GM23338 (cell line): Measurements from ENCODE around the gene LRRC63. TPM values are rescaled to one million over a fixed set of nuclear protein-coding genes. Genes with fewer than 3 reads are reported as not detected.

Experiments used
- CREB1 ChIP-seq: fragments of 250-450 bp; sonication (Bioruptor Pico); IDR thresholded peaks from 2 replicates; pipeline ENCODE4 v1.5.0; 2020; ENCODE audit warnings: low read depth, mild to moderate bottlenecking, moderate library complexity
- EZH2phosphoT487 ChIP-seq: fragments of 200-600 bp; sonication (generic); IDR thresholded peaks from one replicate; pipeline ENCODE4 v1.8.1; 2018; ENCODE audit warnings: antibody characterized with exemption; ENCODE audit not compliant: unreplicated experiment
- JUNB ChIP-seq: IDR thresholded peaks from one replicate; pipeline ENCODE4 v1.6.1; 2016; ENCODE audit warnings: antibody characterized with exemption; ENCODE audit not compliant: unreplicated experiment
- NANOG ChIP-seq: IDR thresholded peaks from 2 replicates; pipeline ENCODE4 v1.6.1; 2016; ENCODE audit warnings: antibody characterized with exemption, borderline replicate concordance
- POLR2AphosphoS5 ChIP-seq: IDR thresholded peaks from 2 replicates; pipeline ENCODE4 v1.6.1; 2016; ENCODE audit warnings: antibody characterized with exemption, low read depth
- STAT1 ChIP-seq: IDR thresholded peaks from one replicate; pipeline ENCODE4 v1.6.1; 2016; ENCODE audit warnings: antibody characterized with exemption; ENCODE audit not compliant: unreplicated experiment
- ZNF114 ChIP-seq: fragments of 250-450 bp; sonication (Bioruptor Pico); IDR thresholded peaks from 2 replicates; pipeline ENCODE4 v1.5.0; 2020; ENCODE audit warnings: mild to moderate bottlenecking, moderate library complexity
- ZNF331 ChIP-seq: fragments of 250-450 bp; sonication (Bioruptor Pico); IDR thresholded peaks from 2 replicates; pipeline ENCODE4 v1.5.0; 2020; ENCODE audit warnings: low read depth, mild to moderate bottlenecking, moderate library complexity
- polyA plus RNA-seq: library from polyadenylated mRNA; unstranded; fragments of >200 nt; fragmentation: Nextera tagmentation; extraction: Ambion mirVana; gene quantifications from 2 replicates; pipeline ENCODE4 v1.2.1, GENCODE V29; 2016
- total RNA-seq: library from RNA; depleted of rRNA; stranded (reverse); fragments of >200 nt; shearing (Covaris generic); gene quantifications from 2 replicates; pipeline ENCODE4 v1.2.3, GENCODE V29; 2014
- TF ChIP-seq, protein P1 (sequence below): fragments of 250-450 bp; sonication (Bioruptor Pico); IDR thresholded peaks from 2 replicates; pipeline ENCODE4 v1.5.0; 2020; ENCODE audit warnings: mild to moderate bottlenecking, moderate library complexity
- TF ChIP-seq, protein P2 (sequence below): IDR thresholded peaks from 2 replicates; pipeline ENCODE4 v1.6.1; 2016; ENCODE audit warnings: antibody characterized with exemption
- TF ChIP-seq, protein P3 (sequence below): IDR thresholded peaks from one replicate; pipeline ENCODE4 v1.6.1; 2018; ENCODE audit warnings: antibody characterized with exemption; ENCODE audit not compliant: unreplicated experiment

LRRC63 gene
- total and polyA plus RNA-seq, 2 experiments from 2014 or later = not detected

DNA sequence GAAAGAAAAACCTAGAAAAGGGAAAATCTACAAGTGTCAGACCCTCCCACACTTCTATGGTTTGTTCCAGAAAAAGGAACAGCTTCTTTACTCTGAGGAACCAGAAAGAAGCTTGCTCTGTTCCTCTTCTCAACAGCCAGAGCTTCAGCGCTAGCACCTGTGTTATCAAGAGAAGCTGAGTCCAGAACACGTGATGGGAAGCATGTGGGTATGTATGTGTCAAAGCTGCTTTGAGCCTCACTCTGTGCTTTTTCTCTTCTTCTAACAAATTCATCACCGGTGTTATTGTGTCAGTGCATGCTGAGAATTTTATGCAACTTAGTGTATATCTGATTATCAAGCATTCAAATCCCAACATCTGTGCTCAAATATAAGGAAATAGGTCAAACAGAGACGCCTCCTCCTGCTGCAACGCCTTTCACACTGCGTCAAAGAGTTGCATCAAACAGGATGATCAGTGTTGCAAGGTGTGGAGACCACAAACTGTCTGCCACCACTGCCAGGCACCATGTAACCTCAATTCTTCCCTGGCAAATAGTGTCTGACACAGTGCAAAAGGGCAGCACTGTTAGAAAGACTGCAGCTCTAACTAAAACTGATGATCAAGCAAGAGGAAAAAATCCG is 83.9 kb downstream of the LRRC63 start (continued):
- TF ChIP-seq, protein P1, sequence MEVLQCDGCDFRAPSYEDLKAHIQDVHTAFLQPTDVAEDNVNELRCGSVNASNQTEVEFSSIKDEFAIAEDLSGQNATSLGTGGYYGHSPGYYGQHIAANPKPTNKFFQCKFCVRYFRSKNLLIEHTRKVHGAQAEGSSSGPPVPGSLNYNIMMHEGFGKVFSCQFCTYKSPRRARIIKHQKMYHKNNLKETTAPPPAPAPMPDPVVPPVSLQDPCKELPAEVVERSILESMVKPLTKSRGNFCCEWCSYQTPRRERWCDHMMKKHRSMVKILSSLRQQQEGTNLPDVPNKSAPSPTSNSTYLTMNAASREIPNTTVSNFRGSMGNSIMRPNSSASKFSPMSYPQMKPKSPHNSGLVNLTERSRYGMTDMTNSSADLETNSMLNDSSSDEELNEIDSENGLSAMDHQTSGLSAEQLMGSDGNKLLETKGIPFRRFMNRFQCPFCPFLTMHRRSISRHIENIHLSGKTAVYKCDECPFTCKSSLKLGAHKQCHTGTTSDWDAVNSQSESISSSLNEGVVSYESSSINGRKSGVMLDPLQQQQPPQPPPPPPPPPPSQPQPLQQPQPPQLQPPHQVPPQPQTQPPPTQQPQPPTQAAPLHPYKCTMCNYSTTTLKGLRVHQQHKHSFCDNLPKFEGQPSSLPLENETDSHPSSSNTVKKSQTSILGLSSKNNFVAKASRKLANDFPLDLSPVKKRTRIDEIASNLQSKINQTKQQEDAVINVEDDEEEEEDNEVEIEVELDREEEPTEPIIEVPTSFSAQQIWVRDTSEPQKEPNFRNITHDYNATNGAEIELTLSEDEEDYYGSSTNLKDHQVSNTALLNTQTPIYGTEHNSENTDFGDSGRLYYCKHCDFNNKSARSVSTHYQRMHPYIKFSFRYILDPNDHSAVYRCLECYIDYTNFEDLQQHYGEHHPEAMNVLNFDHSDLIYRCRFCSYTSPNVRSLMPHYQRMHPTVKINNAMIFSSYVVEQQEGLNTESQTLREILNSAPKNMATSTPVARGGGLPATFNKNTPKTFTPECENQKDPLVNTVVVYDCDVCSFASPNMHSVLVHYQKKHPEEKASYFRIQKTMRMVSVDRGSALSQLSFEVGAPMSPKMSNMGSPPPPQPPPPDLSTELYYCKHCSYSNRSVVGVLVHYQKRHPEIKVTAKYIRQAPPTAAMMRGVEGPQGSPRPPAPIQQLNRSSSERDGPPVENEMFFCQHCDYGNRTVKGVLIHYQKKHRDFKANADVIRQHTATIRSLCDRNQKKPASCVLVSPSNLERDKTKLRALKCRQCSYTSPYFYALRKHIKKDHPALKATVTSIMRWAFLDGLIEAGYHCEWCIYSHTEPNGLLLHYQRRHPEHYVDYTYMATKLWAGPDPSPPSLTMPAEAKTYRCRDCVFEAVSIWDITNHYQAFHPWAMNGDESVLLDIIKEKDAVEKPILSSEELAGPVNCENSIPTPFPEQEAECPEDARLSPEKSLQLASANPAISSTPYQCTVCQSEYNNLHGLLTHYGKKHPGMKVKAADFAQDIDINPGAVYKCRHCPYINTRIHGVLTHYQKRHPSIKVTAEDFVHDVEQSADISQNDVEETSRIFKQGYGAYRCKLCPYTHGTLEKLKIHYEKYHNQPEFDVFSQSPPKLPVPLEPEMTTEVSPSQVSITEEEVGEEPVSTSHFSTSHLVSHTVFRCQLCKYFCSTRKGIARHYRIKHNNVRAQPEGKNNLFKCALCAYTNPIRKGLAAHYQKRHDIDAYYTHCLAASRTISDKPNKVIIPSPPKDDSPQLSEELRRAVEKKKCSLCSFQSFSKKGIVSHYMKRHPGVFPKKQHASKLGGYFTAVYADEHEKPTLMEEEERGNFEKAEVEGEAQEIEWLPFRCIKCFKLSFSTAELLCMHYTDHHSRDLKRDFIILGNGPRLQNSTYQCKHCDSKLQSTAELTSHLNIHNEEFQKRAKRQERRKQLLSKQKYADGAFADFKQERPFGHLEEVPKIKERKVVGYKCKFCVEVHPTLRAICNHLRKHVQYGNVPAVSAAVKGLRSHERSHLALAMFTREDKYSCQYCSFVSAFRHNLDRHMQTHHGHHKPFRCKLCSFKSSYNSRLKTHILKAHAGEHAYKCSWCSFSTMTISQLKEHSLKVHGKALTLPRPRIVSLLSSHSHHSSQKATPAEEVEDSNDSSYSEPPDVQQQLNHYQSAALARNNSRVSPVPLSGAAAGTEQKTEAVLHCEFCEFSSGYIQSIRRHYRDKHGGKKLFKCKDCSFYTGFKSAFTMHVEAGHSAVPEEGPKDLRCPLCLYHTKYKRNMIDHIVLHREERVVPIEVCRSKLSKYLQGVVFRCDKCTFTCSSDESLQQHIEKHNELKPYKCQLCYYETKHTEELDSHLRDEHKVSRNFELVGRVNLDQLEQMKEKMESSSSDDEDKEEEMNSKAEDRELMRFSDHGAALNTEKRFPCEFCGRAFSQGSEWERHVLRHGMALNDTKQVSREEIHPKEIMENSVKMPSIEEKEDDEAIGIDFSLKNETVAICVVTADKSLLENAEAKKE (CRISPR knock-in tag) = no peak
- TF ChIP-seq ZNF331 (no peak), CREB1 (CRISPR knock-in tag) (no peak), POLR2AphosphoS5 (no peak), ZNF114 (CRISPR knock-in tag) (no peak), EZH2phosphoT487 (no peak), JUNB (no peak), STAT1 (no peak), NANOG (no peak)
- TF ChIP-seq, protein P2, sequence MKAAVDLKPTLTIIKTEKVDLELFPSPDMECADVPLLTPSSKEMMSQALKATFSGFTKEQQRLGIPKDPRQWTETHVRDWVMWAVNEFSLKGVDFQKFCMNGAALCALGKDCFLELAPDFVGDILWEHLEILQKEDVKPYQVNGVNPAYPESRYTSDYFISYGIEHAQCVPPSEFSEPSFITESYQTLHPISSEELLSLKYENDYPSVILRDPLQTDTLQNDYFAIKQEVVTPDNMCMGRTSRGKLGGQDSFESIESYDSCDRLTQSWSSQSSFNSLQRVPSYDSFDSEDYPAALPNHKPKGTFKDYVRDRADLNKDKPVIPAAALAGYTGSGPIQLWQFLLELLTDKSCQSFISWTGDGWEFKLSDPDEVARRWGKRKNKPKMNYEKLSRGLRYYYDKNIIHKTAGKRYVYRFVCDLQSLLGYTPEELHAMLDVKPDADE = no peak
- TF ChIP-seq, protein P3, sequence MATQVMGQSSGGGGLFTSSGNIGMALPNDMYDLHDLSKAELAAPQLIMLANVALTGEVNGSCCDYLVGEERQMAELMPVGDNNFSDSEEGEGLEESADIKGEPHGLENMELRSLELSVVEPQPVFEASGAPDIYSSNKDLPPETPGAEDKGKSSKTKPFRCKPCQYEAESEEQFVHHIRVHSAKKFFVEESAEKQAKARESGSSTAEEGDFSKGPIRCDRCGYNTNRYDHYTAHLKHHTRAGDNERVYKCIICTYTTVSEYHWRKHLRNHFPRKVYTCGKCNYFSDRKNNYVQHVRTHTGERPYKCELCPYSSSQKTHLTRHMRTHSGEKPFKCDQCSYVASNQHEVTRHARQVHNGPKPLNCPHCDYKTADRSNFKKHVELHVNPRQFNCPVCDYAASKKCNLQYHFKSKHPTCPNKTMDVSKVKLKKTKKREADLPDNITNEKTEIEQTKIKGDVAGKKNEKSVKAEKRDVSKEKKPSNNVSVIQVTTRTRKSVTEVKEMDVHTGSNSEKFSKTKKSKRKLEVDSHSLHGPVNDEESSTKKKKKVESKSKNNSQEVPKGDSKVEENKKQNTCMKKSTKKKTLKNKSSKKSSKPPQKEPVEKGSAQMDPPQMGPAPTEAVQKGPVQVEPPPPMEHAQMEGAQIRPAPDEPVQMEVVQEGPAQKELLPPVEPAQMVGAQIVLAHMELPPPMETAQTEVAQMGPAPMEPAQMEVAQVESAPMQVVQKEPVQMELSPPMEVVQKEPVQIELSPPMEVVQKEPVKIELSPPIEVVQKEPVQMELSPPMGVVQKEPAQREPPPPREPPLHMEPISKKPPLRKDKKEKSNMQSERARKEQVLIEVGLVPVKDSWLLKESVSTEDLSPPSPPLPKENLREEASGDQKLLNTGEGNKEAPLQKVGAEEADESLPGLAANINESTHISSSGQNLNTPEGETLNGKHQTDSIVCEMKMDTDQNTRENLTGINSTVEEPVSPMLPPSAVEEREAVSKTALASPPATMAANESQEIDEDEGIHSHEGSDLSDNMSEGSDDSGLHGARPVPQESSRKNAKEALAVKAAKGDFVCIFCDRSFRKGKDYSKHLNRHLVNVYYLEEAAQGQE = no peak
